H9 (cell line): ENCODE results near the gene KLHL13. TPM values are rescaled to one million over a fixed set of nuclear protein-coding genes. Genes with fewer than 3 reads are reported as not detected.

Source experiments
- DNase-seq: peaks from one replicate; pipeline ENCODE4 v3.0.0-alpha.2; 2017
- H2AFZ ChIP-seq: one replicate; pipeline ENCODE4 v1.6.1; 2013; ENCODE audit warnings: mild to moderate bottlenecking, low read length, control low read depth, moderate library complexity
- H2AK5ac ChIP-seq: 2 replicates; pipeline ENCODE4 v1.6.1; 2013; ENCODE audit warnings: low read length, control low read depth, mixed read lengths; ENCODE audit not compliant: insufficient read length
- H2BK120ac ChIP-seq: one replicate; pipeline ENCODE4 v1.6.1; 2013; ENCODE audit warnings: low read depth, mild to moderate bottlenecking, low read length, control low read depth, inconsistent platforms; ENCODE audit not compliant: poor library complexity, severe bottlenecking
- H2BK12ac ChIP-seq: 2 replicates; pipeline ENCODE4 v1.6.1; 2013; ENCODE audit warnings: low read length, control low read depth, mixed read lengths, low read depth; ENCODE audit not compliant: insufficient read length
- H2BK15ac ChIP-seq: 2 replicates; pipeline ENCODE4 v1.6.1; 2013; ENCODE audit warnings: low read depth, low read length, control low read depth
- H2BK20ac ChIP-seq: one replicate; pipeline ENCODE4 v1.6.1; 2013; ENCODE audit warnings: low read depth, mild to moderate bottlenecking, low read length, control low read depth, inconsistent platforms; ENCODE audit not compliant: poor library complexity, severe bottlenecking
- H2BK5ac ChIP-seq: 2 replicates; pipeline ENCODE4 v1.6.1; 2013; ENCODE audit warnings: low read length, control low read depth, mixed read lengths; ENCODE audit not compliant: insufficient read length
- H3K14ac ChIP-seq: 2 replicates; pipeline ENCODE4 v1.6.1; 2013; ENCODE audit warnings: low read length, control low read depth; ENCODE audit not compliant: insufficient read depth
- H3K18ac ChIP-seq: 2 replicates; pipeline ENCODE4 v1.6.1; 2013; ENCODE audit warnings: low read depth, mild to moderate bottlenecking, mixed read lengths, low read length, control low read depth; ENCODE audit not compliant: insufficient read length
- H3K23ac ChIP-seq: 2 replicates; pipeline ENCODE4 v1.6.1; 2013; ENCODE audit warnings: low read length, control low read depth, mixed read lengths, low read depth; ENCODE audit not compliant: insufficient read length
- H3K23me2 ChIP-seq: 2 replicates; pipeline ENCODE4 v1.6.1; 2013; ENCODE audit warnings: low read depth, mild to moderate bottlenecking, mixed read lengths, low read length, control low read depth; ENCODE audit not compliant: insufficient read length, poor library complexity, severe bottlenecking
- H3K27ac ChIP-seq: 2 replicates; pipeline ENCODE4 v1.5.1; 2013; ENCODE audit warnings: low read length, control low read depth, mixed read lengths, low read depth; ENCODE audit not compliant: insufficient read length
- H3K27me3 ChIP-seq: 2 replicates; pipeline ENCODE4 v1.6.1; 2013; ENCODE audit warnings: low read length, control low read depth, inconsistent platforms; ENCODE audit not compliant: insufficient read depth
- H3K4ac ChIP-seq: 2 replicates; pipeline ENCODE4 v1.6.1; 2013; ENCODE audit warnings: low read depth, mild to moderate bottlenecking, control low read depth, inconsistent platforms, low read length, moderate library complexity
- H3K4me1 ChIP-seq: 2 replicates; pipeline ENCODE4 v1.6.1; 2013; ENCODE audit warnings: low read length, control low read depth, inconsistent platforms; ENCODE audit not compliant: insufficient read depth
- H3K4me2 ChIP-seq: 2 replicates; pipeline ENCODE4 v1.6.1; 2013; ENCODE audit warnings: low read length, control low read depth, mixed read lengths; ENCODE audit not compliant: insufficient read length, insufficient read depth
- H3K56ac ChIP-seq: 2 replicates; pipeline ENCODE4 v1.6.1; 2013; ENCODE audit warnings: low read depth, mild to moderate bottlenecking, mixed read lengths, low read length, control low read depth; ENCODE audit not compliant: insufficient read length
- H3K79me1 ChIP-seq: 2 replicates; pipeline ENCODE4 v1.6.1; 2013; ENCODE audit warnings: low read depth, mild to moderate bottlenecking, moderate library complexity, low read length, control low read depth, inconsistent platforms; ENCODE audit not compliant: insufficient read depth, poor library complexity, severe bottlenecking
- H3K79me2 ChIP-seq: 2 replicates; pipeline ENCODE4 v1.6.1; 2013; ENCODE audit warnings: low read length, control low read depth, inconsistent platforms; ENCODE audit not compliant: insufficient read depth
- H3K9ac ChIP-seq: 2 replicates; pipeline ENCODE4 v1.6.1; 2013; ENCODE audit warnings: low read length, control low read depth, mixed read lengths; ENCODE audit not compliant: insufficient read length; ENCODE audit errors: extremely low read depth
- H3K9me3 ChIP-seq: one replicate; pipeline ENCODE4 v1.6.1; 2013; ENCODE audit warnings: low read depth, low read length, inconsistent platforms; ENCODE audit not compliant: control insufficient read depth
- H3T11ph ChIP-seq: one replicate; pipeline ENCODE4 v1.6.1; 2013; ENCODE audit warnings: mild to moderate bottlenecking, low read length, control low read depth, inconsistent platforms
- H4K20me1 ChIP-seq: one replicate; pipeline ENCODE4 v1.6.1; 2013; ENCODE audit not compliant: control insufficient read depth, insufficient read length, insufficient read depth
- H4K5ac ChIP-seq: 2 replicates; pipeline ENCODE4 v1.6.1; 2013; ENCODE audit warnings: low read depth, mild to moderate bottlenecking, mixed read lengths, low read length, control low read depth; ENCODE audit not compliant: insufficient read length
- H4K8ac ChIP-seq: replicated peaks from 2 replicates; pipeline ENCODE4 v1.6.1; 2013; ENCODE audit warnings: low read length, control low read depth, mixed read lengths, low read depth; ENCODE audit not compliant: insufficient read length
- H4K91ac ChIP-seq: 2 replicates; pipeline ENCODE4 v1.6.1; 2013; ENCODE audit warnings: low read depth, mild to moderate bottlenecking, moderate library complexity, mixed read lengths, low read length, control low read depth; ENCODE audit not compliant: insufficient read length
- H3K27ac Mint-ChIP-seq, 3 experiments: 2 replicates in 2 of 3; 3 replicates in 1 of 3; pipeline ENCODE4 v1.8.0; 2020 to 2021; ENCODE audit warnings: mixed read lengths in 3 of 3, mild to moderate bottlenecking in 1 of 3, moderate library complexity in 1 of 3
- H3K27me3 Mint-ChIP-seq: 2 replicates; pipeline ENCODE4 v1.8.0; 2021; ENCODE audit warnings: low read depth, mild to moderate bottlenecking, moderate library complexity, mixed read lengths
- H3K36me3 Mint-ChIP-seq, 3 experiments: 2 replicates in 2 of 3; 3 replicates in 1 of 3; pipeline ENCODE4 v1.8.0; 2020 to 2021; ENCODE audit warnings: low read depth in 3 of 3, mixed read lengths in 3 of 3; ENCODE audit not compliant: insufficient read depth in 1 of 3
- H3K4me1 Mint-ChIP-seq, 2 experiments: 2 replicates each; pipeline ENCODE4 v1.8.0; 2020; ENCODE audit warnings: mixed read lengths in 2 of 2
- H3K4me3 Mint-ChIP-seq, 2 experiments: 2 replicates in 1 of 2; 3 replicates in 1 of 2; pipeline ENCODE4 v1.8.0; 2020 to 2021; ENCODE audit warnings: mild to moderate bottlenecking in 2 of 2, mixed read lengths in 2 of 2, moderate library complexity in 1 of 2
- H3K9me3 Mint-ChIP-seq, 2 experiments: 2 replicates in 1 of 2; 3 replicates in 1 of 2; pipeline ENCODE4 v1.8.0; 2020; ENCODE audit warnings: mild to moderate bottlenecking in 2 of 2, mixed read lengths in 2 of 2, moderate library complexity in 1 of 2
- CTCF ChIP-seq: fragments of 200-600 bp; sonication (generic); conservative IDR thresholded peaks from 3 replicates; pipeline ENCODE4 v1.8.0; 2021; ENCODE audit warnings: antibody characterized with exemption, mild to moderate bottlenecking
- WGBS: extraction: QIAGEN DNeasy Blood & Tissue Kit; methylation state at CpG from one replicate; pipeline ENCODE4 v1.1.7; 2013; ENCODE audit warnings: missing lambda C conversion rate, low lambda C conversion rate, mixed read lengths; ENCODE audit not compliant: insufficient read length; ENCODE audit errors: extremely low coverage; 5-methylcytosine and 5-hydroxymethylcytosine counted together
- total RNA-seq: library from RNA; stranded (reverse); gene quantifications from 2 replicates; pipeline ENCODE4 v1.2.1, GENCODE V29; 2021

Gene KLHL13
- total RNA-seq, 1 experiment from 2014 or later: 4.1 TPM

DNA sequence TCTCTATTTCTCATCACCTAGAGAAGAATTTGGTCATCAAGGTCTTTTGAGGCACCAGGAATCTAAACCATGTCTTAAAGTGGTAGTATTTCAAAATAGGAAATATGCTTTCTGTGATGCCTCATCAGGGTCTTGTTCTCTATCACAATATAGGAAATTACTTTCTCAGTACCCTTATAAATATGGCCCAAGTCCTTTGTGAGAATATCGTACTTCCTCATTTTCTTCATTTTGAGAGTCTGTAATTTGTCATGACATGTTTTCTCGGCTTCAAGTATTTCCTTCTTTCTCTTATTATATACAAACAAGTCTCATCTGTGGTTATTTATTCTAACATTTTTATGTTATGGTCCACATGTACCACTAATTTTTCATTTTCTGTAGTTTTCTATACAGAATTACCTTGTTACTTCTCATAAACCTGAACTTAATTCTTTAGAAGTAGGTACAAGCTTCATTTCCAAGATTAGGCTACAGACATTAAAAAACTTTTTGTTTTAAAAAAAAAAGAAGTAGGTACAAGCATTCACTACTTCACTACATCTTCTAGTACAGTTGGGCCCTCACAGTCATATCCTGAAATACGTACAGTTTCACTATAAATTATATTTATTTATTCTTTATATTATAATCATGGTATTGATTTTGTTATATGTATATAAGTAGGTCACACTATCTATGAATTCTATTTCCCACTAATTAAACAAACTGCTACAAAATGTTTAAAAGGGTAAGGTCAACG lies 54.4 kb downstream of the KLHL13 start:
- H2BK20ac ChIP-seq: no peak overlapping the region
- TF ChIP-seq CTCF: no peak

More for the DNA sequence above, 54.4 kb downstream of the KLHL13 start:
- no peak overlapping the region for H3K4ac ChIP-seq
- H2AK5ac ChIP-seq: no peak overlapping the region
- no peak overlapping the region for H4K5ac ChIP-seq
- H3K23ac ChIP-seq: no peak overlapping the region
- H3K9ac ChIP-seq: no peak overlapping the region
- H3K79me2 ChIP-seq: no peaks in the 10 kb centered on the region
- H2BK5ac ChIP-seq: no peak overlapping the region
- no peak overlapping the region for H2BK12ac ChIP-seq
- no peaks in the 10 kb centered on the region for H3K27me3 ChIP-seq
- H3K4me2 ChIP-seq: no peak overlapping the region
- no peak overlapping the region for H3T11ph ChIP-seq
- H3K27ac Mint-ChIP-seq: no peak overlapping the region; a peak in 1 of 7 replicates
- no peaks in the 10 kb centered on the region for H3K23me2 ChIP-seq
- H2BK15ac ChIP-seq: no peak overlapping the region
- H3K9me3 Mint-ChIP-seq: peaks cover 0 to 37% of the 10 kb centered on the region in 2 experiments; a peak in 2 of 5 replicates
- H2BK120ac ChIP-seq: no peak overlapping the region
- H2AFZ ChIP-seq: no peak overlapping the region
- WGBS: no CpG with 5 or more reads among the region's 4 CpGs
- no peaks in the 10 kb centered on the region for H3K79me1 ChIP-seq
- H4K91ac ChIP-seq: no peak overlapping the region
- no peaks in the 10 kb centered on the region for H4K20me1 ChIP-seq
- peaks cover 6% of the 10 kb centered on the region in 2 experiments for H3K4me1 Mint-ChIP-seq
- H3K56ac ChIP-seq: no peak overlapping the region
- H4K8ac ChIP-seq: no peak overlapping the region
- H3K36me3 Mint-ChIP-seq: no peaks in the 10 kb centered on the region
- H3K27ac ChIP-seq: no peak overlapping the region
- no peak for DNase-seq
- peaks cover 25% of the 10 kb centered on the region for H3K9me3 ChIP-seq
- H3K14ac ChIP-seq: no peak overlapping the region
- H3K4me3 Mint-ChIP-seq: no peak overlapping the region
- H3K18ac ChIP-seq: no peak overlapping the region
- H3K4me1 ChIP-seq: no peaks in the 10 kb centered on the region
- H3K27me3 Mint-ChIP-seq: no peaks in the 10 kb centered on the region
